DMS79 treated with DMSO at 0.1 percent for 48 hours (cell line): ENCODE data around the gene KLHL29.
"Not testable (repeated sequence)": the region's sequence is repeated elsewhere in the genome, so short reads cannot be mapped to it uniquely, and the experiment has no call there.

Experiments used
- DNase-seq: peaks from one replicate; lab custom pipeline; 2025; lab: John Stamatoyannopoulos, UW

KLHL29 gene

GRCh38 chr2:23384551-23385343 lies at the start of gene KLHL29:
Gene KLHL29 (plus strand): TSS chr2:23385179. CDS start chr2:23562197, 177,018 bp downstream.
- DNase-seq: peak; percentile 33

GRCh38 chr2:23335550-23335949 lies 49.4 kb upstream of the KLHL29 start:
- DNase-seq: no peak

GRCh38 chr2:23342075-23342474 lies 42.9 kb upstream of the KLHL29 start:
- DNase-seq: no peak

- no peak for DNase-seq
Observed at GRCh38 chr2:23346029-23346428, 39.0 kb upstream of the KLHL29 start.

- DNase-seq: no peak
Observed at GRCh38 chr2:23346781-23347180, 38.2 kb upstream of the KLHL29 start.

- no peak for DNase-seq
Observed at GRCh38 chr2:23347471-23348092, 37.4 kb upstream of the KLHL29 start.

GRCh38 chr2:23348093-23348481 lies 36.9 kb upstream of the KLHL29 start:
- DNase-seq: not testable (repeated sequence)

GRCh38 chr2:23349508-23349907 lies 35.5 kb upstream of the KLHL29 start:
- no peak for DNase-seq

- DNase-seq: no peak
Observed at GRCh38 chr2:23350041-23350791, 34.8 kb upstream of the KLHL29 start.

GRCh38 chr2:23350792-23351355 lies 34.1 kb upstream of the KLHL29 start:
- DNase-seq: no peak

GRCh38 chr2:23351388-23352141 lies 33.4 kb upstream of the KLHL29 start:
- DNase-seq: no peak

- no peak for DNase-seq
Observed at GRCh38 chr2:23354554-23354953, 30.4 kb upstream of the KLHL29 start.

GRCh38 chr2:23355001-23355400 lies 30.0 kb upstream of the KLHL29 start:
- DNase-seq: no peak

GRCh38 chr2:23356711-23357110 lies 28.3 kb upstream of the KLHL29 start:
- no peak for DNase-seq

GRCh38 chr2:23359631-23360567 lies 25.1 kb upstream of the KLHL29 start:
- DNase-seq: no peak

- no peak for DNase-seq
Observed at GRCh38 chr2:23360571-23361125, 24.3 kb upstream of the KLHL29 start.

- no peak for DNase-seq
Observed at GRCh38 chr2:23361152-23361551, 23.8 kb upstream of the KLHL29 start.

GRCh38 chr2:23363268-23363667 lies 21.7 kb upstream of the KLHL29 start:
- no peak for DNase-seq

GRCh38 chr2:23363831-23364230 lies 21.1 kb upstream of the KLHL29 start:
- no peak for DNase-seq

- no peak for DNase-seq
Observed at GRCh38 chr2:23366720-23367119, 18.3 kb upstream of the KLHL29 start.
